ENCODE results near the gene ALKBH5. TPM values are rescaled to one million over a fixed set of nuclear protein-coding genes. Genes with fewer than 3 reads are reported as not detected.

The ALKBH5 gene
- total RNA-seq, 1 experiment from 2014 or later, result 105 TPM

DNA sequence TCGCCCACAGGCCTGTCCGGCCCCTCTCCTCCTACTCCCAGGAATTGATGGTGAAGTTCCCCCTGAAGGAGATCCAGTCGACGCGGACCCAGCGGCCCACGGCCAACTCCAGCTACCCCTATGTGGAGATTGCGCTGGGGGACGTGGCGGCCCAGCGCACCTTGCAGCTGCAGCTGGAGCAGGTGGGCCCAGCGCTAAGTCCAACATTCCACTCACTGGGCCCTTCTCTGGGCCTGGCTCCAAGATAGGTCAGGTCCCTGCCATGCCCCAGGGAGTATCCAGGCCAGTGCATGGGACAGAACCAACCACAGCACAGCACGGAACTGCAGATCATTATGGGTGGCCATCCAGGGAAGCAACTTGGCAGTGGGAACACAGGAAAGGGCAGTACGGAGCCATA lies 9.9 kb upstream of the ALKBH5 start:
- CTCF ChIA-PET, result no interaction called here
- no peak overlapping the region; the same call in 1 of the 2 replicates for H3K27ac Mint-ChIP-seq
- POLR2A ChIA-PET, result no interaction called here
- ATAC-seq (no peak), DNase-seq (ENCODE audit: low spot score) (no peak)
- no peak overlapping the region for H3K4me3 Mint-ChIP-seq
- H3K9me3 Mint-ChIP-seq, result no peaks in the 10 kb centered on the region
- TF ChIP-seq ZNF416 (CRISPR knock-in tag; IDR thresholded peaks at IDR 0.05), result no peak
- no peak for TF ChIP-seq MLX (CRISPR knock-in tag; IDR thresholded peaks at IDR 0.05)
- no peak for TF ChIP-seq EMX1 (CRISPR knock-in tag; IDR thresholded peaks at IDR 0.05)
- no peak for TF ChIP-seq CDX4 (CRISPR knock-in tag; IDR thresholded peaks at IDR 0.05; ENCODE audit: borderline replicate concordance)
- TF ChIP-seq AFF4 (CRISPR knock-in tag; IDR thresholded peaks at IDR 0.05; ENCODE audit: borderline replicate concordance), result no peak
- TF ChIP-seq NFATC4 (CRISPR knock-in tag; IDR thresholded peaks at IDR 0.05), result no peak
- TF ChIP-seq SMAD3 (CRISPR knock-in tag; IDR thresholded peaks at IDR 0.05; ENCODE audit: borderline replicate concordance), result no peak
- no peak for TF ChIP-seq ZNF138 (CRISPR knock-in tag; conservative IDR thresholded peaks at IDR 0.05)
- TF ChIP-seq RELA (CRISPR knock-in tag; IDR thresholded peaks at IDR 0.05; ENCODE audit: borderline replicate concordance), result no peak
- TF ChIP-seq ZNF671 (CRISPR knock-in tag; IDR thresholded peaks at IDR 0.05), result no peak
- TF ChIP-seq E2F1 (CRISPR knock-in tag; IDR thresholded peaks at IDR 0.05), result no peak
- no peak for TF ChIP-seq NFYB (CRISPR knock-in tag; conservative IDR thresholded peaks at IDR 0.05; ENCODE audit: low read depth)
- no peaks in the 10 kb centered on the region for H3K36me3 Mint-ChIP-seq
- 0 out of 2 replicates have a peak, but pooled peaks cover 3% of the 10 kb centered on the region for H3K27me3 Mint-ChIP-seq (ENCODE audit: low read depth)
- H3K4me1 Mint-ChIP-seq, result no peaks in the 10 kb centered on the region

DNA sequence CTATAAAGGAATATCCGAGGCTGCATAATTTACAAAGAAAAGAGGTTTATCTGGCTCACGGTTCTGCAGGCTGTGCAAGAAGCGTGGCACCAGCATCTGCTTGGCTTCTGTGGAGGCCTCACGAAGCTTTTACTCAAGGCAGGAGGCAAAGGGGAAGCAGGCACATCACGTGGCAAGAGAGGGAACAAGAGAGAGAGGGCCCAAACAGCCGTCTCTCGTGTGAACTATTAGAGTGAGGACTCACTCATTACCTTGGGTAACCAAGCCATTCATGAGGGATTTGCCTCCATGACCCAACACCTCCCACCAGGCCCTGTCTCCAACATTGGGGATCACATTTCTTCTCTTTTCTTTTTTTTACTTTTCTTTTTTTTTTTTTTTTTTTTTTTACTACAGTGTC lies 7.5 kb upstream of the ALKBH5 start:
- CTCF ChIA-PET, result no interaction called here
- TF ChIP-seq AR (CRISPR knock-in tag; IDR thresholded peaks at IDR 0.05), result no peak
- POLR2A ChIA-PET, result no interaction called here

GRCh38 chr17:18177133-18177532 lies 6.5 kb upstream of the ALKBH5 start:
- Mint-ChIP-seq H3K9me3 (no peaks in the 10 kb centered on the region), H3K4me3 (no peak overlapping the region), H3K36me3 (no peaks in the 10 kb centered on the region), H3K27ac (no peak overlapping the region), H3K4me1 (peaks cover 10% of the 10 kb centered on the region), H3K27me3 (ENCODE audit: low read depth) (no peaks in the 10 kb centered on the region)
- TF ChIP-seq ZNF232 (CRISPR knock-in tag; IDR thresholded peaks at IDR 0.05) (no peak), SMAD4 (CRISPR knock-in tag; IDR thresholded peaks at IDR 0.05) (no peak), FOXP1 (CRISPR knock-in tag; IDR thresholded peaks at IDR 0.05; ENCODE audit: borderline replicate concordance) (no peak), NFYB (CRISPR knock-in tag; conservative IDR thresholded peaks at IDR 0.05; ENCODE audit: low read depth) (no peak), ZMAT4 (CRISPR knock-in tag; IDR thresholded peaks at IDR 0.05) (no peak), ELF4 (CRISPR knock-in tag; IDR thresholded peaks at IDR 0.05; ENCODE audit: low read depth) (no peak), ATF1 (CRISPR knock-in tag; IDR thresholded peaks at IDR 0.05) (no peak)
- POLR2A ChIA-PET, result interaction anchor here (0.6 kb wide), 1 partner anchor 1733 kb away, joined by 3 read pairs; no protein-coding TSS in a partner anchor
- no peak for ATAC-seq
- no peak for DNase-seq (ENCODE audit: low spot score)
- CTCF ChIA-PET, result no interaction called here

More for the DNA sequence above, 7.5 kb upstream of the ALKBH5 start:
- Mint-ChIP-seq H3K4me3 (no peak overlapping the region), H3K36me3 (no peaks in the 10 kb centered on the region), H3K27ac (no peak overlapping the region), H3K4me1 (peaks cover 7% of the 10 kb centered on the region; the same call in 1 of the 2 replicates), H3K27me3 (ENCODE audit: low read depth) (0 out of 2 replicates have a peak, but pooled peaks cover 3% of the 10 kb centered on the region), H3K9me3 (no peaks in the 10 kb centered on the region)
- no peak for DNase-seq (ENCODE audit: low spot score)
- ATAC-seq, result no peak

Measured in WTC11 (cell line).